HG02610 (cell line): ENCODE results near the gene KRT12.
"Not testable (repeated sequence)": the region's sequence is repeated elsewhere in the genome, so short reads cannot be mapped to it uniquely, and the experiment has no call there.

Source experiments
- ATAC-seq: cut with Tn5 transposase; IDR thresholded peaks from one replicate; pipeline ENCODE4 v1.9.1; 2021; ENCODE audit warnings: mild to moderate bottlenecking, moderate library complexity; ENCODE audit not compliant: unreplicated experiment

The KRT12 gene

DNA sequence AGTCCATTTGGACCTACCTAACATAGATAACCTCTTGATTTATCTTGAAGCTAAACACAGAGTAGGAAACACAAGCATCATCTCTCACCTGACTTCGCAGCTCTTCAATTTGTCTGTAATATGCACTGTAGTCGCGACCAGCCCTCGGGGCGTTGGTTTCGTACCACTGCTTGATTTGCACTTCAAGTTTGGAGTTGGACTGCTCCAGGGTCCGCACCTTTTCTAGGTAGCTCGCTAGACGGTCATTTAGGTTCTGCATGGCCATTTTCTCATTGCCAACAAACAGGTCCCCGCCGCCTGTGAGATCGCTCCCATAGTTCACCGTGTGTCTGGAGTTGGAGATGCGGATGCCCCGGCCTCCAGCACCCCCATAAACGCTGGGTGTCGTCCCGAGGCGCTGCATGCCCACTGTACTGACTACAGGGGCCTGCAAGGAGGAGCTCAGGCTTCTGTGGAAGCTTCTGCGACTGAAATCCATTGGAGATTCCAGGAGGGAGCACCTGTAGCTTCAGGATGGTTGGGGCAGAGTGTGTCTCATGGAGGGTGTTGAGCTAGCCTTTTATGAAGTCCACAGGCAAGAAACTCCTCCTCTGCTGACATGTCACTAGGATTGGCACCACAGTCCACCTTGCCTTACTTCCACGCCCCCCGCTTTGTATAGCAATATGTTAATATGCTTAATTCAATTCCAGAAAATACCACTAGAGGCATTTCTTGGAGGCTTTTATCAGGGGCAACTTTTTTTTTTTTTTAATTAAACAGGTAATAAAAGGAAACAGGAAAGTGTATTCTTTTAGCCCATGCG is 17.9 kb upstream of the KRT12 start, which contains the start of gene KRT20:
Gene KRT20, minus strand, starts transcription at position 535 of the 805 bp plus-strand sequence. Its CDS starts 57 bp downstream, at position 478.
- ATAC-seq: no peak

DNA sequence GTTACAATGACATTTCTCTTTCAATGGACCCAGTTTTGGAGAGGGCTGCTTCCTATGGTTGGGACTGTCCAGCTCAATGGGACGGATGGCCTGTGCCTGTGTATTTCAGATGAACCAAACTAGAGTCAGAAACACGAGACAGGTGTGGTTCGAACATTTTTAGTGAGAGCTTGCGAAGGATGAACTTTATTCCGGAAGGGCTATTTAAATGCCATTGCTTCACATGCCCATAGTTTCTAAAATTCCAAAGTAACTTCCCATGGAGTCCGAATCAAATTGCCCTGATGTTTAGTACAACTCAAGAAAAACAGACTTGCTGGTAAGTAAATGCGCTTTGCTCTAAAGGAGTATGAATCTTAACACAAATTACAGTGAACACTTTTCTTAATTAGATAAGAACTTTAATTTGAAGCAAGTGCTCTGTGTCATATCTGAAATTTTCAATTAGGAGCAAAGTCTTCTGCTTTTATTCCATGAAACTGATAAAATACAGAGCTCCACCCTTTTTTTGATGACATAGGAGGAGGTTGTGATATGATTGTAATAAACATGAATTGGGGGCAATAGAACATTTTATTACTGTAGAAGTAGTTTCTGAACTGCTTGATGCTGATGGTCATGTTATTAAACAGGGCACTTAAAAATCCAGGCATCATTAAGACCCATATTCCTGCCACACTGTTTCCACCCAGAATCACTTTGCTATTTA is 16.8 kb upstream of the KRT12 start:
- no peak for ATAC-seq

DNA sequence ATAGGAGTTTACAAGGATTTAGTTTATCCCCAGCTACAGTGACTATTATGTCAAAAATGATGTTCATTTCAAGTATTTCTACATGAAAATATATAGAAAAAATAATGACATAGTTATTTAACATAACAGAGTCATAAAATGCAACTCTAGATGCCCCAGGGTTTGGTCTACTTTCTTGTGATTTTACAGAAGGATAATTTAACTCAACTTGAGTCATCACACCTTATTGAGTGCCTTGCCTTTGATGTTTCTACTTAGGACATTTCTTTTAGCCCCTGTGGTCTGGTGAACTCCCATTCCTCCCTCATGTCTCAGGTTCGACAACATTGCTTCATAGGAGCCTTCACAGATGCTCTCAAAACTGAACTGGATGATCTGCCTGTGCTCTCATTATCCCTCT is 16.0 kb upstream of the KRT12 start:
- ATAC-seq: no peak

DNA sequence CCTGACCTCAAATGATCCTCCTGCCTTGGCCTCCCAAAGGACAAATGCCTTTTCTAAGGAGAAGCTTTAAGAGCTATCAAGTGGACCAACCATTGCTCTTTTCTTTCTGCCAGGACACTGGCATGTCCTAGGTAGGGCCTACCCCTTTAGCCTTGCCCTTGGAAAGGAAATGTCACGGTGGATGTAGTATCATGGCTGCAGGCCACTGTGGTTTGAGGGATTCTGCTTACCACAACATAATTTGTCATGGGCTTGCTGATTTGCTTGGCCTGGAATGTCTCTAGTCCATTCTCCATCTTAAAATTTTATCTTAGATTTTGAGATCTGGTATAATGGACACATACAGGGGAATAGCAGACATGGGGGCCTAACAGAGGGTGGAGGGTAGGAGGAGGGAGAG is 12.0 kb upstream of the KRT12 start:
- no peak for ATAC-seq

DNA sequence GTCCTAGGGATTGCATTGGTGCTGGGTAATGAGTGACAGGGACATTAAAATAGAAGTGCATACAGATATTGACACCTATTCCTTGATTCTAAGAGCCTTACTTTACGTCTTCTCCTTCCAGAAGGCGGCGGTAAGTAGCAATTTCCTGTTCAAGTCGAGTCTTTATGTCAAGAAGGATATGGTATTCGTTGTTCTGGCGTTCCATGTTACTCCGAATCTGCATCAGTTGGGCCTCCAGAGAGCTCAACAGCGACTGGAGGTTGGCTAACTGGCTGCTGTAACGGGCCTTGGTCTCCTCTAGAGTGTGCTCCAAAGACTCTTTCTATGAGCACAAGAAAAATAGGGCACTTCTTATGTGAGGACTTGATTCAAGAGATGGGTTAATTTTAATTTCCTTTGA is 11.0 kb upstream of the KRT12 start:
- ATAC-seq: no peak

DNA sequence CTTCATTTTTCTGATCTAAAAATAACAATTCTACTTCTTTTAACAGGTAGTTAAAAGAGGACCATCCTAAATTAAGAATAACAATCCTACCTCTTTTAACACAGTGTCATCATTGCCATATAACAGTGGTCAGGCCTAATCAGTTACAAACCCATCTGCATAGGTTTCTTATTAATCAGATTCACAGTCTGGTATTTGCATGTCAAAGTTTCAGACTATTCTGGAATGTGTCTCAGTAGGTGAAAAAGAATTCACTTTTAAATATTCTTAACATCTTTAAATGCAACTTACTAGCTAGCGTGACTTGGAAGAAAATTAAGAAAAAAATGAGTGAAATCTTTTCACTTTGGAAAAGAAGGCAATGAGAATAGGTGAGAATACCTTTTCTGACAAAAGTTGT is 6.8 kb upstream of the KRT12 start:
- no peak for ATAC-seq

DNA sequence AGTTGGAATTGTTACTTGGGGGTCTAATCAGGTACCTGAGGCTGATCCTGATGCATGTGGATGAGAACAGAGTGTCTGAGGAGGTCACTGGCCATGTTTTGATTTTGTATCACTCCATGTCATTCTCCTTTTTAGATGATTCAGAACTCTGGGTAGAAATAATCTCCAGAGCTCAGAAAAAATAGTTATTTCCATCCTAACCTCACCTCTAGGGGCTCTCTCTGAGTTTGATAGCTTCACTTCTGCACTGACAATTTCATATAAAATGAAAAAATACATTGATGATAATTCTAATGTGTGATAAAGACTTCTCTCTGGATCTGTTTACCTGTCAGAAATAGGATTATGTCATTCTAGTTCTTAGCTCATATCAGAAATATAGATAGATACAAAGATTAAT is 6.2 kb upstream of the KRT12 start:
- no peak for ATAC-seq

DNA sequence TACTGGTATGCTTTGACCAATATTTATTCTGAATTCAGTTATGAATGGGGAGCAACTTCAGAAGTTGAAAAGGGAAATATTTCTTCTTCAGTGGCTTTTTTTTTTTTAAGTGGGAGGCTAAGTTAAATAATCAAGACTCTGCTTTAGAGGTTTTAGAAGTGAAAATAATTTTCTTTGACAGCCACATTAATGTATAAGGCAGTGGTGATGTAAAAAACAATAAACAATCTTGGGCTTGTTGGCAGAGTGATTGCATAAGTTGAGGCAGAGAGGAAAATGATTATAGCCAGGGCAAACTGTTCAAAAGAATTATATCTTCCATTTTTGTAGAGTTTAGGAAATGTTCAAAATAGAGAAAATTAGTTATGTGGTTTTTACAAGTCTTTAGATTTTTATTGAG is 5.4 kb upstream of the KRT12 start:
- ATAC-seq: no peak

DNA sequence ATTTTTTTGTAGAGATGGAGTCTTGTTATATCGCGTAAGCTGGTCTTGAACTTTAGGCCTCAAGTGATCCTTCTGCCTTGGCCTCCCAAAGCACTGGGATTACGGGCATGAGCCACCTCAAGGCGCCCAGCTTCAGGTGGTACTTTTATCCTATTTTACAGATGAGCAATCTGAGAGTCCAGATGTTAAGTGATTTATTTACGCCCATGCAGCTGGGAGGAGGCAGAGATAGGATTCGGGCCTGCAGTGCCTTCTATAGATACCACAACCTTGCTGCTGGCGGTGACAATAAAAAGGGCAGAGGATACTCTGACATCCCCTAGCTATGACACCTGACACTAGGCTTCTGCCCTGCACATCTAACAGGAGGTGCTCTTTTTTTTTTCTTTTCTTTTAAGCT is 4.3 kb upstream of the KRT12 start:
- ATAC-seq: no peak

DNA sequence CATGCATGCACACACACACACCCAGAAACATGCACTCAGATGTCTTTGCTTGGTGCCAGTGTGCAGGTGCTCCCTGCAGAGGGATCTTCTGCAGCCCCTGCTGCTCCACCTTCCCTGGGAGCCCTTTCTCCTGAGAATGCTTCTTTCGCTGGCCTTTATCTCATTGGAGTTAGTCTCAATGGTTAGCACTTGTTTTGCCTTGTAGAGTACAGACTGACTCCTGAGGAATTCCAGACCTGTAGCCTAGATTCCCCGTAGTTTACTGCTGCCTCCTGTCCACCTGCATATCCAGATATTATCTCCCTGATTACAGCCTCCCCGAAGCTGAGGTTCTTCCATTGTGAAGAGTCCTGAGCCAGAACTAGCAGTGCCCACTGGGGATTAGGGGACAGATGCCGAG is 3.1 kb upstream of the KRT12 start:
- no peak for ATAC-seq

DNA sequence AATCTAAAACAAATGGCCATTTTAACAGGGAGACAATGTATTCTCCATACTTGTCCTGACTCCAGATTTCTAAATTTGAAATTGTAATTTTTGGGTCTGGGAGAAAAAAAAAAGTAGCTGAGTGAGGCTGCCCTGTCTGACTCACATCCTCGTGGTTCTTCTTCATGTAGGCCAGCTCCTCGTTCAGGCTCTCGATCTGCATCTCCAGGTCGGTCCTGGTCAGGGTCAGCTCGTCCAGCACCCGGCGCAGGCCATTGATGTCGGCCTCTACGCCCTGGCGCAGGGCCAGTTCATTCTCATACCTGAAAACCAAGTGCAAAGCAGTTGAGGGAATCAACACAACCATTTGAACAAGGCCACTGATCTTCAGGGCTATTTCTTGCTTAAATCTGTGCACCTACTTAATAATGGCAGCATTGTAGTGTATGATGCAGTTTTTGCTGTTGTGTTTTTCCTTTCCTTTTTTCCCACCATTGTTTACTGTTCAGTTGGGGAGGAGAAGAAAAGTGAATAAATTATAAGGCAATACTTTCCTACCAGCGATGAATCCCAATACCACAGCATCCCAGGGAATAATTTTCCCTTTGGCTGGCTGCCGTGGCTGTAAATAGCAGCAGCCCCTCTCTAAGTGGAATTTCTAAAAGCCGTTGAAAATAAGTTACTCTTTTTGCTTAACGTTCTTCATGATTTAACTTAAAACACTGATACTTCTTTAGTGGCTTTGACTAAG is 2.2 kb downstream of the KRT12 start:
- ATAC-seq: no peak

DNA sequence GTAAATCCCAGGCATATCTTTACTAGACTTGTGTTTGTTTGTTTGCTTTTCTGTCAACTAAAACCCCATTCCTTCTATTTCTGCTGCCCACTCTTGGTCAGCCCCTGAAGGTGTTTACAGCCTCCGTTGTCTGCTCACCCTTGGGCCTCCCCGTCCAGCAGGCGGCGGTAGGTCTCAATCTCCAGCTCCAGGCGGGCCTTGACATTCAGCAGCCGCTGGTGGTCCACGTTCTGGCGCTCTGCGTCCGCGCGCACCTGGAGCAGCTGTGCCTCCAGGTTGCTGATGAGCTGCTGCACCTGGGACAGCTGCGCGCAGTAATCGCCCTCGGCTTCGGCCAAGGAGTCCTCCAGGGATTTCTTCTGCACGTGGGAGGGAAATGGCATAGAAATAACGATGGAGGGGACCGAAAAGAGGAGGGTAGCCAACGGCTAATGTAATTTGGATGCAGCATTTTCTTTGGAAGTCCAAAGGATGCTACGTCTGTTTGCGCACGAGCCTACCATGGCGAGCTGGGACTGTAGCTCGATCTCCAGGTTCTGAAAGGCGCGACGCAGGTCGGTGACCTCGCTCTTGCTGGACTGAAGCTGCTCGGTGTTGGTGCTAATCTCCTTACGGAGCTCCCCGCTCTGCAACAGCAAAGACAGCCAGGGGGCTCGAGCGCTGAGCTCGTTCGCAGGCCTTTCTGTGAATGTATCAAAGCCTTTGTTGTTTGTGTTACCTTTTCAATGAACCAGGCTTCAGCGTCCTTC is 3.9 kb downstream of the KRT12 start:
- no peak for ATAC-seq

DNA sequence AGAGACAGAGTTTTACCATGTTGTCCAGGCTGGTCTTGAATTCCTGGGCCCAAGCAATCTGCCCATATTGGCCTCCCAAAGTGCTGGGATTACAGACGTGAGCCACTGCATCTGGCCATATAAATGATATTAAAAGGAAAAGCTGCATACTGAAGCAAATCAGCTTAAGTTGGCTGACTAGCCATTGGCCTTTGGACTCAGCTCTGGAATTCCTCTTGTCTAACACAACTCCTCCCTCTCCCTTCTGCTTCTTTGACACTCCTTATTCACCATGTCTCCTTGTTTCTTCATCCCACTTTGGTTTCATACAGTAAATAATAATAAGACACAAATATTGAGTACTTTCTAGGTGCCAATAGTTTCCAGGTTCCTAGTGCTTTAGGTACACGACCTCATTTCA is 7.5 kb downstream of the KRT12 start:
- no peak for ATAC-seq

DNA sequence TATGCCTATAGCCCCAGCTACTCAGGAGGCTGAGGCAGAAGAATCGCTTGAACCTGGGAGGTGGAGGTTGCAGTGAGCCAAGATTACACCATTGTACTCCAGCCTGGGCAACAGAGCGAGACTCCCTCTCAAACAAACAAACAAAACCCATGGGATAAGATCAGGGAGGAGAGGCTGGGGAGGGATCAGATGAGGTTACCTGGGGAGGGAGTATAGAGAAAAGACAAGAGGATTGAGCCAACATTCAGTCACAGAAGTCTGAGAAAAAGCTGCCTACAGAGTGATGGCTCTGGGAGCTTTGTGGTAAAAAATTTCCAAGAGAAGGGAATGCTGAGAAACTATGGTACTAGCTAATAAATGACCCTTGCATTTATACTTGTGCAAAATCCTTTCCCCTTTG is 8.4 kb downstream of the KRT12 start:
- not testable (repeated sequence) for ATAC-seq

DNA sequence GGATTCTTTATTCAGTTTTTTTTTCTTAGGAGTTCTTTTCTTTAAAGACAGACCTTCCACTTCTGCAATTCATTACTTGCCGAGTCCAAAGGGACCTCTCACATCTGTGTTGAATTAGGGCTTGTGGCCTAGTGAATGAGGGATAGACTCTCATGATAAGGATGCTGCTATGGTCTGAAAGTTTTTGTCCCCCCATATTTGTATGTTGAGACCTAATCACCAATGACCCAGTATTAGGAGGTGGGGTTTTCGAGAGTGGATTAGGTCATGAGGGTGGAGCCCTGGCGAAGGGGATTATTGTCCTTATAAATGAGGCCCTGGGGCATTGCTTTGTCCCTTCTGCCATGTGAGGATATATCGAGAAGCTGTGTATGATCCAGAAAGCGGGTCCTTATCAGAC is 9.5 kb downstream of the KRT12 start:
- no peak for ATAC-seq

DNA sequence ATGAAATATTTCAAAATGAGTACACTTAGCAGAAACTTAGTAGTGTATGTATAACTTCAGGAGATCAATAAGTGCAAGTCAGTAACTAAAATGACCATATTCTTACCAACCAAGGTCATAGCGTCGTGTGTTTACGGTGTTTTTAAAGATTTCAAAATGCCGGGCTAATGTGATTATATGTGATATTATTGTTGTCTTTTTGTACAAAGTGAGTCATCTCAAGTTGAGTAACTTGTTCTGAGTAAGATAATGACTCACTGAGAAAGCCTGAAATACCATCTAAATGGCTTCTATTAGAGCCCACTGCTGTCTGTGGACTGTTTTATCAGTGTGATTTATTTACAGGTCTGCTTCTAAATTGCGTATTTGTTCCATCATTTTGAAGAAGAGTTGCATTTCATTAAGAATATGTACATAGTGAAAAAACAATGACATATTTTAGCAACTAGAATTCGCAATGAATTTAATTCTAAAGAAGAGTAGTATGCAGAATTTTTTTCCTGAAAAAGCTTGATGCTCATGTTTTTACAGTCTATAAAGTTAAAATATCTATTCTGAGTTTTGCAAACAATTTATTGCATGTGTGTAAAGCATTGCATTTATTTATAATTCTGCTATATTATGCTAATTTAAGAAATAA is 12.7 kb downstream of the KRT12 start:
- no peak for ATAC-seq

DNA sequence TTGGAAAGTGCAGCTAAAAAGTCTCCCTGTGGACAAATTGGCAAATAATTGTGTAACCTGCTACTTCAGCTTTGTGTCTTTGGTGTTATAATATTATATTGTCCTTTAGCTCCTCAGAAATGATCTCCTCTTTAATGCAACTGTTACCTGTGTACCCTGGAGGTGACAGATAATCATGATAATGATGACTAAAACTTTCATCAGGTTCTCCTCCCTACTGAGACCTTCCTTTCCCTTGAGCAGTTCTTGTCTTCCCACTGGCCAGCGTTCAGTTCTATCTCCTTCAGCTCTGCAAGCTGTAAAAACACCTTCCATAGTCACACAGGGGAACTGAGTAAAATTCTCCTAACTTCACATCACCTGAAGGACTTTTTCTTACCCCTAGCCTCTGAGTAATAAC is 14.7 kb downstream of the KRT12 start:
- no peak for ATAC-seq

DNA sequence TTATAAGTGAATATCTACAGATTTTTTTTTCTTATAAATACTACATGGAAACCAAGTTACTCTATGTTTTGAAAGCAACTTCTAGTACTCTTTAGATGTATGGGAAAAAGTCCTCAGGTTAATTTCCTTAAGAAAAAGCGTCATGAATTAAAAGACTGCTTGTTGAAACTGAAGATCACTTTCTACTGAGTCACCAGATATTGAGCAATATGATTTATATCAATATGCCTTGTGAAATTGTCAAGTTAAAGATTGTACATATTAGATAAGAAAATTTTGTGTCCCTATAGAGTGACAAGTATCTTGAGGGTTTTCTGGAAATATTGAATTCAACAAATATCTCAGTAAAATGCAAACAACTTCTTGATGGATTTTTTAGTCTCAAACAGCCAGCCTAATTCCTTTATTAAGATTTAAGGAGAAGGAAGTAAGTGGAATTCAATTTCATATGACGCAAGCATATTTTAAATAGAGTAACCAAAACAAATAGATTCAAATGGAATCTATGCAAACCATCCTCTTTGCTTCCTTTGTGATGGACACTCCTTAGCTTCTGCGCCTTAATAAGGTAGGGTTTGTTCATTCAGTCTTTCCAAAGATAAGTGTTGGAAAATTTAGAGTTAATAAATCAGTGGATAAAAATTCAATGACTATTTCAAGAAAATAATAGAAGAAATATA is 16.6 kb downstream of the KRT12 start:
- ATAC-seq: no peak

DNA sequence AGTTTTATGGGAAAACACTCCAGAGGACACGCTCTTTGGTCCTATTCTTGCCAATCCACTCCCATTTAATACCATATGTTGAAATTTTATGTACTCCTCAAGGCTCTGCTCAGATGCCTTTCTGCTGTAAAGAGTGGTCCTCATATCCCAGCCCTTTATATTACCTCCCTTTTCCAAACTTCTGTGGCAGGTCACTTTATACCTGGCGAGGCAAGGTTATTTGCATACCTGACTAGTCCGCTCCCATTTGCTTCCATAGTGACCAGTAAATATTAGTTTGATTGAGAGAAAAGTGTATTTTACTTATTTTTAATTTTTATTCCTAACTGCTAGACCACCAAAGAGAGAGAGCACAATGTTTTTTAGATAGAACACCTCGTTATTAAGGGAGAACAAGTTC is 17.3 kb downstream of the KRT12 start:
- no peak for ATAC-seq

DNA sequence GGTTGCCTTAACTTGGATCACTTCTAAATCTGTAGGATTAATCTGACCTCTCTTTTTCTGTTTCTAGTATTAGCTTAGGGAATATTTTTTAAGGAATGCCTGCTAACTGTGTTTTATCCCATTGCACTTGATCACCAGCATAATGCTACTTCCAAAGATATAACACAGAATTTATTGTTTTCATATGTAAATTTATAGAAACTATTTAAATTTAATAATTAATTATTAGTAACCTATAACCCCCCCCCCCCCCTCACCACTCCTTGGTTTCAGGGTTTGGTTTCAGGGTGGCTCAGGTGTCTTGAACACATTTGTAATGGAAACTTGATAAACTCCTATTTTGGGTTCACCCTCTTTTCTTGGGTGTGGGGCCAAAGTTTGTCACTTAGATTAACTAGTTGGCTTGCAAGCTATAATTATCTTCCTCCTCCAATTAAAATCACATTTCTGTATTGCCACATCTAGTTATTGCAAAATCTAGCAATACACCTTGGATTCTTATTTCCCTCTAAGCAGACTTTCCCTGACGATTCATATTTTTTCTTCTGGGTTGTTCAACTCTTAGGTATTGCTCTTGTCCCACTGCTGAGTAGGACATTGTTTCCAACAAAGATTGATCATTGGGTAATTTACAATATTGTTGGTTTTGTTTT is 18.3 kb downstream of the KRT12 start:
- no peak for ATAC-seq
